DOHH2 (cell line): ENCODE data around the gene RAB22A.

ENCODE experiments used
- H3F3A ChIP-seq: fragments of 200-600 bp; sonication (generic), shearing (Covaris generic); 2 replicates; pipeline ENCODE4 v1.6.0; 2016; ENCODE audit warnings: antibody characterized with exemption, mild to moderate bottlenecking; ENCODE audit not compliant: control insufficient read depth, insufficient read depth
- H3K27ac ChIP-seq: fragments of 200-600 bp; sonication (generic); 2 replicates; pipeline ENCODE4 v1.5.1; 2014; ENCODE audit warnings: low read depth, mild to moderate bottlenecking, low read length, moderate library complexity
- H3K27me3 ChIP-seq: fragments of 200-600 bp; sonication (generic); 2 replicates; pipeline ENCODE4 v1.6.1; 2014; ENCODE audit warnings: mild to moderate bottlenecking, low read length, mixed read lengths; ENCODE audit not compliant: control insufficient read depth
- H3K36me3 ChIP-seq: fragments of 200-600 bp; sonication (generic); 2 replicates; pipeline ENCODE4 v1.6.1; 2014; ENCODE audit warnings: mild to moderate bottlenecking, low read length, moderate library complexity, mixed read lengths; ENCODE audit not compliant: control insufficient read depth
- H3K4me1 ChIP-seq: fragments of 200-600 bp; sonication (generic); 2 replicates; pipeline ENCODE4 v1.6.1; 2014; ENCODE audit warnings: mild to moderate bottlenecking, low read length, mixed read lengths; ENCODE audit not compliant: control insufficient read depth
- H3K4me2 ChIP-seq: fragments of 200-600 bp; sonication (generic); 2 replicates; pipeline ENCODE4 v1.6.0; 2014; ENCODE audit warnings: mild to moderate bottlenecking, low read length, moderate library complexity
- H3K4me3 ChIP-seq: fragments of 200-600 bp; sonication (generic); 2 replicates; pipeline ENCODE4 v1.5.1; 2014; ENCODE audit warnings: mild to moderate bottlenecking, low read length, mixed read lengths
- H3K79me2 ChIP-seq: fragments of 200-600 bp; sonication (generic); 2 replicates; pipeline ENCODE4 v1.6.1; 2014; ENCODE audit warnings: mild to moderate bottlenecking, low read length, mixed read lengths; ENCODE audit not compliant: control insufficient read depth
- H3K9me2 ChIP-seq: fragments of 200-600 bp; sonication (generic); replicated peaks from 2 replicates; pipeline ENCODE4 v1.6.1; 2014; ENCODE audit warnings: mild to moderate bottlenecking, low read length, mixed read lengths; ENCODE audit not compliant: control insufficient read depth
- H3K9me3 ChIP-seq: fragments of 200-600 bp; sonication (generic); 2 replicates; pipeline ENCODE4 v1.6.1; 2014; ENCODE audit warnings: antibody characterized with exemption, low read length, mixed read lengths; ENCODE audit not compliant: control insufficient read depth, insufficient read depth
- H4K20me1 ChIP-seq: fragments of 200-600 bp; sonication (generic); 2 replicates; pipeline ENCODE4 v1.6.0; 2014; ENCODE audit warnings: low read depth, mild to moderate bottlenecking, antibody characterized with exemption, low read length, moderate library complexity; ENCODE audit not compliant: control insufficient read depth, insufficient read depth
- EZH2phosphoT487 ChIP-seq: fragments of 200-600 bp; sonication (generic); IDR thresholded peaks from 2 replicates; pipeline ENCODE4 v1.6.1; 2017; ENCODE audit warnings: borderline replicate concordance, mild to moderate bottlenecking, antibody characterized with exemption, low read length, moderate library complexity, mixed read lengths
- TF ChIP-seq, protein P1 (sequence below): fragments of 200-600 bp; sonication (generic); IDR thresholded peaks from one replicate; pipeline ENCODE4 v1.5.1; 2014; ENCODE audit warnings: antibody characterized with exemption, mild to moderate bottlenecking, low read depth, low read length; ENCODE audit not compliant: poor library complexity, severe bottlenecking

RAB22A gene

DNA sequence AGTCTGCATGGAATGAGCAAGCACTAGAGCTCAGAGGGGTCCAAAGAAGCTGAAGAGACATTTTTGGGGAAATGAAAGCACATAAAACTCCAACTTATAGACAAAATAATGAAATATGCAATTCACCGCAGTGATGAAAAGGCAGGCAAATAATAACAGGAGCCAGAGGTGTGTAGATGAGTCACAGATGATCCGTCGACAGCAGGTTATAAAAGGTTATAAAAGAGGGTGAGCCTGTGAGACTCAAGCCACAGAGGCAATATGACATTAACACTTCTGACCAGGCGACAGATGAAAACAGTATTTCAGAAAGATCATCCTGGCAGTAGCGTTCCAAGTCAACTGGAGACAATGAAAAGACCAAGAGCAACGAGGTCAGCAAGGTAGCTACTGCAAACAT, 45.2 kb upstream of the RAB22A start:
- Histone ChIP-seq H3K4me3 (no peak overlapping the region), H3K27ac (no peak overlapping the region), H3F3A (no peaks in the 10 kb centered on the region), H3K36me3 (no peaks in the 10 kb centered on the region), H3K4me2 (no peak overlapping the region), H3K27me3 (no peaks in the 10 kb centered on the region), H3K9me2 (no peaks in the 10 kb centered on the region), H3K4me1 (peaks cover 12% of the 10 kb centered on the region), H3K79me2 (no peaks in the 10 kb centered on the region), H3K9me3 (no peaks in the 10 kb centered on the region), H4K20me1 (no peaks in the 10 kb centered on the region)
- TF ChIP-seq, protein P1, sequence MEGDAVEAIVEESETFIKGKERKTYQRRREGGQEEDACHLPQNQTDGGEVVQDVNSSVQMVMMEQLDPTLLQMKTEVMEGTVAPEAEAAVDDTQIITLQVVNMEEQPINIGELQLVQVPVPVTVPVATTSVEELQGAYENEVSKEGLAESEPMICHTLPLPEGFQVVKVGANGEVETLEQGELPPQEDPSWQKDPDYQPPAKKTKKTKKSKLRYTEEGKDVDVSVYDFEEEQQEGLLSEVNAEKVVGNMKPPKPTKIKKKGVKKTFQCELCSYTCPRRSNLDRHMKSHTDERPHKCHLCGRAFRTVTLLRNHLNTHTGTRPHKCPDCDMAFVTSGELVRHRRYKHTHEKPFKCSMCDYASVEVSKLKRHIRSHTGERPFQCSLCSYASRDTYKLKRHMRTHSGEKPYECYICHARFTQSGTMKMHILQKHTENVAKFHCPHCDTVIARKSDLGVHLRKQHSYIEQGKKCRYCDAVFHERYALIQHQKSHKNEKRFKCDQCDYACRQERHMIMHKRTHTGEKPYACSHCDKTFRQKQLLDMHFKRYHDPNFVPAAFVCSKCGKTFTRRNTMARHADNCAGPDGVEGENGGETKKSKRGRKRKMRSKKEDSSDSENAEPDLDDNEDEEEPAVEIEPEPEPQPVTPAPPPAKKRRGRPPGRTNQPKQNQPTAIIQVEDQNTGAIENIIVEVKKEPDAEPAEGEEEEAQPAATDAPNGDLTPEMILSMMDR, result no peak

DNA sequence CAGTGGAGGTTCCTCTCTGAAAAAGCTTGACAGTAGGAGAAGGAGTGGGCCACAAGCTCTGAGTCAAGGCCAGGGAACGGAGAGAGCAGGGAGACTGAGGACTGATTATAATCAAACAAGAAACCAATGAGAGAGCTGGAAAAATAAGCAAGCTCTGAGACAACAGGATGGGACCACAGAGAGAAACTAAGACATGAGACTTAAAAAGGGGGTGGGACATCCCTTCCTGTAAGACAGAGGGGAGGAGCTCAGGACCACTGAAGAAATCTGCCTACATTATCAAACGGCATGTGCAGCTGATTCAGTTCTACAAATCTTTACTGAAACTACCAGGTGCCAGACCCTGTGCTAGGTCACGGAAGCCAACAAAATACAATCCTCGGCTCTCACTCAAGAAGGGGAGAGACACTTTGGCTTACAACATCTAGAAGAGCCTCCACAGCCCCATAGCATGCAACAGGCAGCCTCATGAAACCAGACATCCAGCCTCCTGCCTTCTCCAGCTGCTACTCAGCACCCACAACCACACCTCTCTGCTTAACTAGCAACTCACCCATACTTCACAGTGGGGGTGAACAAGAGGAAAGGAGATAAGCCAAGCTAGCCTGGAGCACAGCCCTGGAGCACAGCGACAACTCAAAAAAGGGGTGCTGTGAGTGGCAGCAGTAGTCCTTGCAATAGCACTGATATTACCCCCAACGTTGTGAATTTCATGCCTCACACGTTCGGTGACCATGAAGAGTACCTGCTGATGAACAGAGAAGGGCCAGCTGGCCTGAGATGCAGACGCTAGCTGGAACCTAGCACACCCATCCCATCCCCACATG, 41.9 kb upstream of the RAB22A start:
- no peaks in the 10 kb centered on the region for H3K79me2 ChIP-seq
- no peaks in the 10 kb centered on the region for H4K20me1 ChIP-seq
- peaks cover 5% of the 10 kb centered on the region; the same call in 1 of the 2 replicates for H3K4me1 ChIP-seq
- H3K27me3 ChIP-seq, result no peaks in the 10 kb centered on the region
- H3K4me2 ChIP-seq, result no peak overlapping the region
- TF ChIP-seq, protein P1, result no peak
- no peak for TF ChIP-seq EZH2phosphoT487
- no peaks in the 10 kb centered on the region for H3K9me3 ChIP-seq
- no peaks in the 10 kb centered on the region for H3K9me2 ChIP-seq
- H3F3A ChIP-seq, result no peaks in the 10 kb centered on the region
- H3K27ac ChIP-seq, result no peak overlapping the region
- no peak overlapping the region for H3K4me3 ChIP-seq
- H3K36me3 ChIP-seq, result no peaks in the 10 kb centered on the region

DNA sequence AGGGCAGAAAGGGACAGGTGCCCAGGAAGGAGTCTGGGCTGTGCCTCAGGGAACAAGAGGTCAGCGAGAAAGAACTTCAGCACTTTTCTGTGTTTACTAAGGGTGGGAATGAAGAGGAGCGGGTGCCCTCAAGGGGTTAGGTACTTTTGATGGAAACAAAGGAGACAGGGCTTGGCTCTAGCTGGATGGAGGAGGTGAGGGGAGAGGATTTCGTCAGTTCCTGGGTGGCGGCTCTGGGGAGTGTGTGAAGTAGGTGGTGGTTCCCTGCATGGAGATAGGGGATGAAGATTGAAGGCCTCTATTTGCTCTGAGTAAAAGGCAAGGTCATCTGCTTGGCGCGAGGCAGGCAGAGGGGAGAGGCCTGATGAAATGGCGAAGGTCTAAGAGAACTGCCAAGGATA, 41.1 kb upstream of the RAB22A start:
- H3K9me3 ChIP-seq, result no peaks in the 10 kb centered on the region
- H3K4me2 ChIP-seq, result no peak overlapping the region
- H3F3A ChIP-seq, result no peaks in the 10 kb centered on the region
- H3K4me3 ChIP-seq, result no peak overlapping the region
- no peak overlapping the region for H3K27ac ChIP-seq
- TF ChIP-seq, protein P1, result no peak
- TF ChIP-seq EZH2phosphoT487, result no peak
- no peaks in the 10 kb centered on the region for H3K79me2 ChIP-seq
- H3K4me1 ChIP-seq, result peaks cover 5% of the 10 kb centered on the region; the same call in 1 of the 2 replicates
- no peaks in the 10 kb centered on the region for H3K36me3 ChIP-seq
- H4K20me1 ChIP-seq, result no peaks in the 10 kb centered on the region
- H3K9me2 ChIP-seq, result no peaks in the 10 kb centered on the region
- H3K27me3 ChIP-seq, result no peaks in the 10 kb centered on the region
